Activated T-helper 1 cell treated with anti-CD3 and anti-CD28 coated beads, Interleukin-12 subunit alpha, Interleukin-12 subunit beta, Interleukin-2, Interleukin-4 antibody, amounts not matched to agents 30 ng/mL and 10 ng/mL and 1 ng/mL, durations not matched to agents 14 hours and 24 hours and 36 hours (primary cell): ENCODE results near the gene PDE4D. TPM values are rescaled to one million over a fixed set of nuclear protein-coding genes. Genes with fewer than 3 reads are reported as not detected.

ENCODE experiments used
- DNase-seq: peaks from one replicate; pipeline ENCODE4 v3.0.0; 2021; ENCODE audit warnings: low spot score
- H3K27ac Mint-ChIP-seq: one replicate; pipeline ENCODE4 v1.8.0; 2021; ENCODE audit warnings: mild to moderate bottlenecking, mixed read lengths
- H3K27me3 Mint-ChIP-seq: one replicate; pipeline ENCODE4 v1.8.0; 2022; ENCODE audit warnings: mild to moderate bottlenecking, moderate library complexity, mixed read lengths; ENCODE audit not compliant: insufficient read depth
- H3K36me3 Mint-ChIP-seq: one replicate; pipeline ENCODE4 v1.8.0; 2021; ENCODE audit warnings: low read depth, mixed read lengths
- H3K4me1 Mint-ChIP-seq: one replicate; pipeline ENCODE4 v1.8.0; 2021; ENCODE audit warnings: low read depth, mixed read lengths
- H3K4me3 Mint-ChIP-seq: one replicate; pipeline ENCODE4 v1.8.0; 2021; ENCODE audit warnings: mild to moderate bottlenecking, moderate library complexity, mixed read lengths
- H3K9me3 Mint-ChIP-seq: one replicate; pipeline ENCODE4 v1.8.0; 2021; ENCODE audit warnings: mixed read lengths
- intact Hi-C: fragments of 100-400 bp; cut with micrococcal nuclease; formaldehyde crosslinking; loops from one replicate; pipeline ENCODE4 v1.15.1; 2024
- total RNA-seq: library from RNA; stranded (reverse); gene quantifications from 2 replicates; pipeline ENCODE4 v1.2.3, GENCODE V29; 2022

PDE4D gene
- total RNA-seq, 1 donor from 2014 or later: 50.6 TPM

GRCh38 chr5:58946230-58946629 lies 947.3 kb downstream of the PDE4D start:
- H3K27me3 Mint-ChIP-seq: peaks cover 12% of the 10 kb centered on the region
- H3K9me3 Mint-ChIP-seq: no peaks in the 10 kb centered on the region
- H3K4me3 Mint-ChIP-seq: no peak overlapping the region
- no peak overlapping the region for H3K27ac Mint-ChIP-seq
- H3K36me3 Mint-ChIP-seq: no peaks in the 10 kb centered on the region
- intact Hi-C loops: no loop called here
- no peak for DNase-seq
- peaks cover 5% of the 10 kb centered on the region for H3K4me1 Mint-ChIP-seq

DNA sequence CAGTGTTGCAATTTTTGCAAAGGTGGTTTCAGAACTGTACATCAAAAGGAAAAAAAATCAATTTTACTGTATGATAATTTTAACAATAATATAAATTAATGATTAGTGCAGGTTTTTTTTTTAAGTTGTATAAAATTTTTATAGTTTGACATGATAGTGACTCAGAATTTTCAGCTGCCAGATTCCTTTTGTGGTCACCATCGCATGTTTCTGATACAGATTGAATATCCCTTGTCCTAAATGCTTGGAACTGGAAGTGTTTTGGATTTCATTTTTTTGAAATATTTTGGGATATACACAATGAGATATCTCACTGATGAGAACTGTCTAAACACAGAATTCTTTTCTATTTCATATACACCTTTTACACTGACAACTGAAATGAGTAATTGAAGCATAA lies 949.3 kb downstream of the PDE4D start:
- DNase-seq: no peak
- H3K9me3 Mint-ChIP-seq: no peaks in the 10 kb centered on the region
- intact Hi-C loops: no loop called here
- peaks cover 5% of the 10 kb centered on the region for H3K4me1 Mint-ChIP-seq
- H3K27ac Mint-ChIP-seq: no peak overlapping the region
- peaks cover 3% of the 10 kb centered on the region for H3K36me3 Mint-ChIP-seq
- H3K27me3 Mint-ChIP-seq: peaks cover 10% of the 10 kb centered on the region
- H3K4me3 Mint-ChIP-seq: no peak overlapping the region

- Mint-ChIP-seq H3K27ac (no peak overlapping the region), H3K27me3 (no peaks in the 10 kb centered on the region), H3K9me3 (no peaks in the 10 kb centered on the region), H3K4me1 (no peaks in the 10 kb centered on the region), H3K4me3 (no peak overlapping the region), H3K36me3 (peaks cover 3% of the 10 kb centered on the region)
- intact Hi-C loops: no loop called here
- DNase-seq: no peak
Measured at GRCh38 chr5:58940446-58940845, 953.1 kb downstream of the PDE4D start.

- intact Hi-C loops: no loop called here
- Mint-ChIP-seq H3K27ac (no peak overlapping the region), H3K27me3 (no peaks in the 10 kb centered on the region), H3K4me1 (peaks cover 6% of the 10 kb centered on the region), H3K9me3 (no peaks in the 10 kb centered on the region), H3K36me3 (peaks cover 3% of the 10 kb centered on the region), H3K4me3 (no peak overlapping the region)
- DNase-seq: no peak
Measured at GRCh38 chr5:58939664-58940063, 953.9 kb downstream of the PDE4D start.

- no peaks in the 10 kb centered on the region for H3K9me3 Mint-ChIP-seq
- no peak overlapping the region for H3K4me3 Mint-ChIP-seq
Measured at GRCh38 chr5:58938563-58939424, 954.7 kb downstream of the PDE4D start.

DNA sequence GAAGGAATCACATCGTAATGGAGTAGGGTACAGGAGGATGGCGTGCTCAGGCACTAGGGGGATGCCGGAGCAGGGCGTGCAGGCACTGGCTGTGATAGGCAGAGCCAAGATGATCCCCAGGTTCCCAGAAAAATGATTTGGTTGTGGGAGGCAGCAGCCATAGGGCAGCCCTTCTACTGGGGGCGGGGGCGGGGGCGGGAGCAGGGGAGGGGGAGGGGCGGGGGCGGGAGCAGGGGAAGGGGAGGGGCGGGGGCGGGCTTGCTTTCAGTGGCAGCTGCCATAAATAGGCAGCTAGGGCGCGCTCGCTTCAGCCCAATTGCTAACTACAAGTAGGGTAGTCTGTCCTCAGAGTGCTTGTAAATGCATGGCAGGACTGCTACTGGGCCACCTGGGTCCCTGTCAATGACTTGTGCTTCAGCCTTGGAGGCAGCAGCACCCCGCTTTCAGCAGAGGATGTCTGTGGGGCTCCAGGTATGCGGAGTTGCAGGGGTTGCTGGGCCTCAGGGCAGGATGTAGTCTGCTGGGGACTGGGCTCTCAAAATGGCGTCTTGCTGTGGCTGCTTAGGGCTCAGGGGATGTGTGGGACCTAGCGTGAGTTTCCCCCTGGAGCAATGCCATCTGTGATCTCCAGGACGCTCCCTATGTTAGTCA lies 956.4 kb downstream of the PDE4D start:
- intact Hi-C loops: no loop called here
- Mint-ChIP-seq H3K9me3 (no peaks in the 10 kb centered on the region), H3K36me3 (peaks cover 3% of the 10 kb centered on the region), H3K4me1 (peaks cover 13% of the 10 kb centered on the region), H3K4me3 (no peak overlapping the region), H3K27me3 (no peaks in the 10 kb centered on the region), H3K27ac (no peak overlapping the region)
- no peak for DNase-seq

More at GRCh38 chr5:58938563-58939424, 954.7 kb downstream of the PDE4D start:
- no peaks in the 10 kb centered on the region for H3K27me3 Mint-ChIP-seq
- intact Hi-C loops: no loop called here
- H3K36me3 Mint-ChIP-seq: peaks cover 3% of the 10 kb centered on the region
- no peak for DNase-seq
- H3K4me1 Mint-ChIP-seq: peaks cover 13% of the 10 kb centered on the region
- H3K27ac Mint-ChIP-seq: no peak overlapping the region

DNA sequence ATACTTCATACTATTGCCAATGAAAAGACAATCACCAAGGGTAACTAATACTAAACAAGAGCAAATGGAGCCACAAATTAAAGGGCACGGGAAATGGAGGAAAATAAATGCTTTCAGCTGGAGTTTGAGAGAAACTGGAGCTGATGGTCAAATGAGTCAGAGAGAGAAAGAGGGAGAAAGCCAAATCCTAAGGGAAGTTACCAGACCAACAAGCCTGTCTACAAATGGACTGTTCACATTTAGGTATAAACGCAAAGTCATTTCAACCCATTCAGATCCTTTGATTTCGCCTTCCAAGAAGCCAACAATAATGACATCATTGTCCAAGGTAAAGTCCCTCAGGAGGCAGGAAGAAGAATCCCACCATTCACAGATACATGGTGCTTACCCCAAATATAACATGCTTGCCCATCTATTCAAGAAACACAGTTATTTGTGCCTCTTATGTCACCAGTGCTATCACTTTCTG lies 958.9 kb downstream of the PDE4D start:
- Mint-ChIP-seq H3K27me3 (no peaks in the 10 kb centered on the region), H3K9me3 (no peaks in the 10 kb centered on the region), H3K27ac (no peak overlapping the region), H3K4me1 (peaks cover 13% of the 10 kb centered on the region), H3K36me3 (no peaks in the 10 kb centered on the region), H3K4me3 (no peak overlapping the region)
- intact Hi-C loops: loop anchor here (2.0 kb wide), 1 partner anchor 44 kb away; no protein-coding TSS in a partner anchor
- no peak for DNase-seq

DNA sequence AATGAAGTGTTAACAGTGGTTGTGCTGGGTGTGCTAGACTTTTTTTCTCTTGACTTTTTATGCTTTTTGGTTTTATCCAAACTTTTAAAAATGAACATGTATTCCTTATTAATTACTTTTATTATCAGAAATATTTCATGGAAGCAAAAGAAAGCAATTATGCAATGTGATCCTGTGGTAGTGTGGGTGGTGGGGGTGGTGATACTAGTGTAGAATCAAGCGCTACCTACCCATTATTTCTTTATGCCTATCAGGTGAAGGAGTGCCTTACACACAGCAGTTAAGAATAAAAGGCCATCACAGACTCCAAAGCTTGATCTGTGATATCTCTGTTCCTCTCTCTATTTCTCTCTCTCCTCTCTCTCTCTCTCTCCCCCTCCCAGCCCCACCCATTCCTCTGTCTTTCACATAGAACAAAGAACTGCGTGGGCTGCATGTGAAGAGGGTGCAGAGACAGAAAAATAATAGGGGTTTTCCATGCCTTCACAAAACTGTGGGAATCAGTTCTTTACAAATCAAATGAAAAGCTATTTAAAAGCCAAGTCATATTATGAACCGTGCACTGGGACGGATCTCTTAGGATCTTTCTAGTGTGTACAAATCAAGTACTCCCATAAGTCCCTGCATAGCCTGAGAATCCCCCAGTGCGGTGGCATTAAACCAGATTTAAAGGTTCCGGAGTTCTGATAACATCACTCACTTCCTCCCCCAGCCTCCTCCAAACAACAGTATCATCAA lies 959.5 kb downstream of the PDE4D start:
- no peak for DNase-seq

GRCh38 chr5:58932057-58932612 lies 961.4 kb downstream of the PDE4D start:
- no peak overlapping the region for H3K27ac Mint-ChIP-seq

More for the DNA sequence above, 959.5 kb downstream of the PDE4D start:
- no peaks in the 10 kb centered on the region for H3K9me3 Mint-ChIP-seq
- no peak overlapping the region for H3K4me3 Mint-ChIP-seq
- intact Hi-C loops: loop anchor here (2.0 kb wide), 1 partner anchor 43 kb away; no protein-coding TSS in a partner anchor
- peaks cover 13% of the 10 kb centered on the region for H3K4me1 Mint-ChIP-seq
- no peaks in the 10 kb centered on the region for H3K36me3 Mint-ChIP-seq
- H3K27ac Mint-ChIP-seq: no peak overlapping the region
- no peaks in the 10 kb centered on the region for H3K27me3 Mint-ChIP-seq

DNA sequence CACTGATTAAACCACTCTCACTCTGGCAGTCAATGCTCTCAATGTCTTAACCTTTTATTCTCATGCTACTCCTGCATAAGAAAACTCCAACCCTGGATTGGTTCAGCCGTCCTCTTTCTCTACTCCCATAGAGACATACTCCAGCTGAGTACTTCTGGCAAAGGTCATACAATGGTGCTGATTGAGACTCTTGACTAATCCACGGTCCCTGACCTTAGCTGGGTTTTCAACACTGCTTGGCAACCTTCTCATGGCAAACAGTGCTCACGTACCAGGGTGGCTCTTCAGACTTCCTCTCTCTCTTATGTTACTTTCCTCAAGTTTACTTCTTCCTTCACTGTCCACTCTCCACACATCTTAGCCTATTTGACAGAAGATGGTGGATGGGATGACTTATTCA lies 963.0 kb downstream of the PDE4D start:
- H3K9me3 Mint-ChIP-seq: no peaks in the 10 kb centered on the region
- intact Hi-C loops: no loop called here
- no peaks in the 10 kb centered on the region for H3K36me3 Mint-ChIP-seq
- no peak overlapping the region for H3K27ac Mint-ChIP-seq
- H3K4me1 Mint-ChIP-seq: peaks cover 37% of the 10 kb centered on the region
- H3K4me3 Mint-ChIP-seq: no peak overlapping the region
- no peaks in the 10 kb centered on the region for H3K27me3 Mint-ChIP-seq
- no peak for DNase-seq

More at GRCh38 chr5:58932057-58932612, 961.4 kb downstream of the PDE4D start:
- intact Hi-C loops: no loop called here
- H3K27me3 Mint-ChIP-seq: no peaks in the 10 kb centered on the region
- no peak for DNase-seq
- peaks cover 21% of the 10 kb centered on the region for H3K4me1 Mint-ChIP-seq
- H3K4me3 Mint-ChIP-seq: no peak overlapping the region
- no peaks in the 10 kb centered on the region for H3K9me3 Mint-ChIP-seq
- H3K36me3 Mint-ChIP-seq: no peaks in the 10 kb centered on the region

DNA sequence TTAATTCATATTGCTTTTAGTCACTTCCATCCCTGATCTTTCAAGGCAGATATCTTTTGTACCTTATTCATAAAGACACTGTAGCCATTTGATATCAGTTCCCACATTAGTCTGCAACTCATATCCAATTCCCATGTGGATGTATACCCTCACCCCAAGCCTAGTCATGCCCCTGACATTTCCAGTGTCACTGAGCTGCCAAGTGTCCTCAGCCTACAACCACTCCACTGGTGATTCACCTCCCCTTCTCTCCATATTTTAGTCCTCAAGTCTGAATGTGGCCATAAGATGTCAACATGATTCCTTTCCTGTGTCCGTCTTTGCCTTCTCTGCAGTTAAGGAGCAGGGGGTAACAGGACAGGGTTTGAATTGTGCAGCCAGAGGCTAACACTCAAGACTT lies 963.8 kb downstream of the PDE4D start:
- intact Hi-C loops: no loop called here
- no peaks in the 10 kb centered on the region for H3K9me3 Mint-ChIP-seq
- peaks cover 35% of the 10 kb centered on the region for H3K4me1 Mint-ChIP-seq
- DNase-seq: no peak
- no peak overlapping the region for H3K27ac Mint-ChIP-seq
- no peaks in the 10 kb centered on the region for H3K27me3 Mint-ChIP-seq
- H3K36me3 Mint-ChIP-seq: no peaks in the 10 kb centered on the region
- H3K4me3 Mint-ChIP-seq: no peak overlapping the region

DNA sequence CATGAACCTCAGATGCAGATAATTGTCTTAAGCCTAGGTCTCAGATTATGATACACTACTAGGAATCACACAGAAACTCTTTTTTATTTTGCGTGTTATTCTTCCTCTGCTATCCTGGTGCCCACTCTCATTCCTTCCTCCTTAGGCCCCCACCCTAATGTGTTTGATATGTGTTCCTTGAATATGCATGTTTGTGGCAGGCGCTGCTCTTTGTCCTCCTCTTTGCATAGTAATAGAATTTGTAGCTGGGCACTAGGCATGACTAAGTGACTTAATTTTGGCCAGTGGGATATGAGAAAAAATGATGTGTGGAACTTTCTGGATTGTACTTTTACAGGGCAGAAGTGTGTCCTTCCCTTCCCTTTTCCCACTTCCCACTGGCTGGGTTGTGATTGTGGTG lies 965.6 kb downstream of the PDE4D start:
- Mint-ChIP-seq H3K9me3 (no peaks in the 10 kb centered on the region), H3K27ac (no peak overlapping the region), H3K4me3 (no peak overlapping the region), H3K27me3 (peaks cover 3% of the 10 kb centered on the region), H3K4me1 (peaks cover 27% of the 10 kb centered on the region), H3K36me3 (no peaks in the 10 kb centered on the region)
- DNase-seq: no peak
- intact Hi-C loops: no loop called here
